GM19463 (cell line): ENCODE measurements around the gene CAMKV.
"Not testable (repeated sequence)": the region's sequence is repeated elsewhere in the genome, so short reads cannot be mapped to it uniquely, and the experiment has no call there.

Source experiments
- ATAC-seq: cut with Tn5 transposase; IDR thresholded peaks from one replicate; pipeline ENCODE4 v1.9.1; 2021; ENCODE audit warnings: mild to moderate bottlenecking, moderate library complexity; ENCODE audit not compliant: unreplicated experiment

CAMKV gene, protein sequence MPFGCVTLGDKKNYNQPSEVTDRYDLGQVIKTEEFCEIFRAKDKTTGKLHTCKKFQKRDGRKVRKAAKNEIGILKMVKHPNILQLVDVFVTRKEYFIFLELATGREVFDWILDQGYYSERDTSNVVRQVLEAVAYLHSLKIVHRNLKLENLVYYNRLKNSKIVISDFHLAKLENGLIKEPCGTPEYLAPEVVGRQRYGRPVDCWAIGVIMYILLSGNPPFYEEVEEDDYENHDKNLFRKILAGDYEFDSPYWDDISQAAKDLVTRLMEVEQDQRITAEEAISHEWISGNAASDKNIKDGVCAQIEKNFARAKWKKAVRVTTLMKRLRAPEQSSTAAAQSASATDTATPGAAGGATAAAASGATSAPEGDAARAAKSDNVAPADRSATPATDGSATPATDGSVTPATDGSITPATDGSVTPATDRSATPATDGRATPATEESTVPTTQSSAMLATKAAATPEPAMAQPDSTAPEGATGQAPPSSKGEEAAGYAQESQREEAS

GRCh38 chr3:49869525-49870126 is at the start of gene CAMKV:
Gene CAMKV (minus strand): TSS chr3:49869906. CDS start chr3:49862388, 7,518 bp downstream.
- no peak for ATAC-seq

GRCh38 chr3:49917806-49918590 is 48.3 kb upstream of the CAMKV start:
- not testable (repeated sequence) for ATAC-seq

DNA sequence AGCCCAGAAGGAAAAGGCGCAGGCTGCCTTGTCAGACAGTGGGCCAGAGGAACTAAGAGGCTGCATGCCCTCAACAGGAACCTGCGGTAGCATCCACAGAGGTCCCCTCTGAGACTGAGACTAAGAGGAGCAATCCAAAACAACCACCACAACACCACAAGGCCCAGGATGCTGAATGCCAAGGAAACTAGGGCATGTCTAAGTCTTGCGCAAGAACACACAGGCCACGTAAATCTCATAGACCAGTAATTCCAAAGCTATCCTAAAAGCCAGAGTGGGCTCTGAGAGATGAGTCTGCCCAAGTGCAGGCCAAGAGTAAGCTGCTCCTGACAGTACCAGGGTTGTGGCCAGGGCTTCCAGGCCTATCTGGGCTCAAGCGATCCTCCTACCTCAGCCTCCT is 47.0 kb upstream of the CAMKV start:
- ATAC-seq: no peak

- no peak for ATAC-seq
Measured at GRCh38 chr3:49914906-49915305, 45.2 kb upstream of the CAMKV start.

DNA sequence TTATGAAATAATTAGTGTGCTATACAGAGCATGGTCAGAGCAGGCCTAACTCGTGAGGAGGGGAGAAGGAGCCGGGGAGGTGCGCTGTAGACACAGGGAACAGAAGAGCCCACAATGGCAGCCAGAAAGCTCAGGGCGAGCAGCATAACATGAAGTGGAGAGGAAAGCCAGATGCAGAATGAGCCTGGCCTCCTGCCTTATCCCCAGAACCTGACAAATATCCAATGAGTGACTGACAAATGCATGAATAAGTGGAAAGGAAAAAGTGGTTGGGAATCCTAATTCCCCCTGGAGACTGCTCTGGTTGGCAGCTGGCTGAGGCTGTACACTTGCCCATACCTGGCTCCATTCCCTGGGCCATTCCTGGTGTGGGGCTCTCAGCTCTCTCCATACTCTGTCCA is 43.2 kb upstream of the CAMKV start:
- ATAC-seq: no peak

GRCh38 chr3:49911611-49912010 is 41.9 kb upstream of the CAMKV start:
- ATAC-seq: no peak

DNA sequence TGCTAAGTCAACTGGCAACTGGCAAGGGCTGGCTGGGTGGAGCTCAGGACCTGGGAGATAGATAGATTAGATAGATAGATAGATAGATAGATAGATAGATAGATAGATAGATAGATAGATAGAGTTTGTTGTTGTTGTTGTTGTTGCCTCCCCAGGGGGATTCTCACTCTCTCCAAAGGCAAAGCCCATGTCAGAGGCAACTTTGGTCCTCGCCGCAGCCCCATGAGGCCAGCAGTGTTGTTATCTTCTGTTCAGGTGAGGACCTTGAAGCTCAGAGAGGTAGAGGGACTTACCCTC is 41.4 kb upstream of the CAMKV start:
- no peak for ATAC-seq

- ATAC-seq: no peak
Measured at GRCh38 chr3:49910409-49911123, 40.9 kb upstream of the CAMKV start.

- no peak for ATAC-seq
Measured at GRCh38 chr3:49908373-49909199, 38.9 kb upstream of the CAMKV start.

DNA sequence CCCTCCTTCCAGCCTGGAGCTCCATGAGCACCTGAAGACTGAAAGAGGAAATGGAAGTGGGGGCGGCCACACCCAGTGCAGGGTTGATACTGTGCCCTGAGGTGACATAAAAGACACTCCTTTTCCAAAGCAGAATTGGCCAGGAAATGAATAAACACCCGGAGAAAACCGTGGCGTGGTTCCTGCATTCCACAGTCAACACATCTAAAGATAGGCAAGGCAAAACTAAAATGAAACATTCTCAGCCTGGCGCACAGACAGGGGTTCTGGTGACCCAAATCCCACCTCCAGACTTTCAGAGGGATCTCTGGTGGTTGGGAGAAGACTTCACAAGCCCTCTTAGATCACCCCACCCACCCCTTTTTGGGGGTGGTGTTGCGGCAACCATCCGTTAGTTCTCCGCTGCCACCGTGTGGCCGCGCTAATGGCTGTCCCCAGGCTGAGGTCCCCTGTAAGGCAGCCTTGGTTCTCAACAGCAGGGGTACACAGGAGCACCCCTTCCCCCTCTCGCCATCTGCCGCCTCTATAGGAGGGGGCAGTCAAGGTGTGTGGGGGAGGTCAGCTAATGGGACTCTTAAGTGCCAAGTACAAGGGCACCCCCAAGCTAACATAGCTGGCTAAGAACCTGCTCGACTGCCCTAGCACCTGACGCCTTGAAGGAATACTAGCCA is 36.5 kb upstream of the CAMKV start:
- no peak for ATAC-seq

DNA sequence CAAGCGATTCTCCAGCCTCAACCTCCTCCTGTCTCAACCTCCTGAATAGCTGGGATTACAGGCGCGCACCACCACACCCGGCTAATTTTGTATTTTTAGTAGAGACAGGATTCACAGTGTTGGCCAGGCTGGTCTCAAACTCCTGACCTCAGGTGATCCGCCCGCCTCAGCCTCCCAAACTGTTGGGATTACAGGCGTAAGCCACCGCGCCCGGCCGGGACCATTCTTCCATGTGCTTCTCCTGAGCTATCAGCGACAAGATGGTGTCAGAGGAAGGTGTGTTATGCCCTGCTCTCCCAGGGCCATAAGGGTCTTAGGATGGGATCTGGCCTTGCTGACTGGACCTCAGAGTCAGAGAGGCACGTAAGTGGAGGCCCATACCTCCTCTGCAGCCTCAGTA is 34.7 kb upstream of the CAMKV start:
- not testable (repeated sequence) for ATAC-seq

- peak; percentile 79 for ATAC-seq
Measured at GRCh38 chr3:49903451-49904424, 34.0 kb upstream of the CAMKV start, which contains the start of gene MST1R. Gene MST1R (minus strand): TSS chr3:49903873. CDS start chr3:49903609, 264 bp downstream.

- ATAC-seq: no peak
Measured at GRCh38 chr3:49902511-49903345, 33.0 kb upstream of the CAMKV start.

GRCh38 chr3:49901366-49902339 is 31.9 kb upstream of the CAMKV start:
- no peak for ATAC-seq

- ATAC-seq: no peak
Measured at GRCh38 chr3:49900491-49901153, 30.9 kb upstream of the CAMKV start.

- no peak for ATAC-seq
Measured at GRCh38 chr3:49899815-49900214, 30.1 kb upstream of the CAMKV start.
